RPMI8226 (cell line): ENCODE data around the gene MACROD2.

ENCODE experiments used
- DNase-seq: peaks from one replicate; pipeline ENCODE4 v3.0.0-alpha.2; 2015

Gene MACROD2

GRCh38 chr20:16027686-16028085 is 2032.4 kb downstream of the MACROD2 start:
- DNase-seq: no peak

- DNase-seq: no peak
These were observed 2033.6 kb downstream of the MACROD2 start for GRCh38 chr20:16028923-16029322.

GRCh38 chr20:16030253-16030652 is 2034.9 kb downstream of the MACROD2 start:
- no peak for DNase-seq

- no peak for DNase-seq
These were observed 2040.3 kb downstream of the MACROD2 start for GRCh38 chr20:16035576-16035975.

GRCh38 chr20:16036331-16036730 is 2041.0 kb downstream of the MACROD2 start:
- DNase-seq: no peak

GRCh38 chr20:16040742-16041141 is 2045.4 kb downstream of the MACROD2 start:
- no peak for DNase-seq

GRCh38 chr20:16042731-16043130 is 2047.4 kb downstream of the MACROD2 start:
- DNase-seq: no peak

- DNase-seq: no peak
These were observed 2048.6 kb downstream of the MACROD2 start for GRCh38 chr20:16043931-16044330.

- DNase-seq: no peak
These were observed 2053.6 kb downstream of the MACROD2 start for GRCh38 chr20:16048876-16049275.

- no peak for DNase-seq
These were observed 2054.3 kb downstream of the MACROD2 start for GRCh38 chr20:16049529-16050093.

- no peak for DNase-seq
These were observed 2055.1 kb downstream of the MACROD2 start for GRCh38 chr20:16050366-16050765.

GRCh38 chr20:16051968-16052367 is 2056.7 kb downstream of the MACROD2 start:
- DNase-seq: no peak

GRCh38 chr20:16052456-16052855 is 2057.1 kb downstream of the MACROD2 start:
- DNase-seq: no peak

- DNase-seq: no peak
These were observed 2059.7 kb downstream of the MACROD2 start for GRCh38 chr20:16054985-16055384.

GRCh38 chr20:16057651-16058050 is 2062.3 kb downstream of the MACROD2 start:
- no peak for DNase-seq

GRCh38 chr20:16058268-16058667 is 2063.0 kb downstream of the MACROD2 start:
- no peak for DNase-seq

GRCh38 chr20:16059841-16060240 is 2064.5 kb downstream of the MACROD2 start:
- no peak for DNase-seq

GRCh38 chr20:16061351-16061750 is 2066.0 kb downstream of the MACROD2 start:
- no peak for DNase-seq

GRCh38 chr20:16062661-16063581 is 2067.6 kb downstream of the MACROD2 start:
- no peak for DNase-seq

- no peak for DNase-seq
These were observed 2068.6 kb downstream of the MACROD2 start for GRCh38 chr20:16063881-16064280.

- no peak for DNase-seq
These were observed 2069.8 kb downstream of the MACROD2 start for GRCh38 chr20:16064989-16065707.

- DNase-seq: no peak
These were observed 2071.3 kb downstream of the MACROD2 start for GRCh38 chr20:16066571-16066970.

GRCh38 chr20:16069389-16070010 is 2074.2 kb downstream of the MACROD2 start:
- no peak for DNase-seq
